ENCODE results near the gene FGF11. TPM values are rescaled to one million over a fixed set of nuclear protein-coding genes. Genes with fewer than 3 reads are reported as not detected.
A peak's percentile ranks its signal among the peaks of the same experiment; 100 is the strongest.

FGF11 gene
- total and polyA plus RNA-seq, 2 experiments from 2014 or later: 50.4 to 51.9 TPM

- no peak for TF ChIP-seq CTCF (IDR thresholded peaks at IDR 0.05; ENCODE audit: low read depth, low read length)
- peak overlapping the region; percentile 47 for H3K27ac ChIP-seq
- peak in 1 of 2 donors; percentile 41 for DNase-seq (ENCODE audit: low read depth in 1 of 2, low spot score in 1 of 2)
Measured at GRCh38 chr17:7443499-7444485, 4.5 kb downstream of the FGF11 start.

DNA sequence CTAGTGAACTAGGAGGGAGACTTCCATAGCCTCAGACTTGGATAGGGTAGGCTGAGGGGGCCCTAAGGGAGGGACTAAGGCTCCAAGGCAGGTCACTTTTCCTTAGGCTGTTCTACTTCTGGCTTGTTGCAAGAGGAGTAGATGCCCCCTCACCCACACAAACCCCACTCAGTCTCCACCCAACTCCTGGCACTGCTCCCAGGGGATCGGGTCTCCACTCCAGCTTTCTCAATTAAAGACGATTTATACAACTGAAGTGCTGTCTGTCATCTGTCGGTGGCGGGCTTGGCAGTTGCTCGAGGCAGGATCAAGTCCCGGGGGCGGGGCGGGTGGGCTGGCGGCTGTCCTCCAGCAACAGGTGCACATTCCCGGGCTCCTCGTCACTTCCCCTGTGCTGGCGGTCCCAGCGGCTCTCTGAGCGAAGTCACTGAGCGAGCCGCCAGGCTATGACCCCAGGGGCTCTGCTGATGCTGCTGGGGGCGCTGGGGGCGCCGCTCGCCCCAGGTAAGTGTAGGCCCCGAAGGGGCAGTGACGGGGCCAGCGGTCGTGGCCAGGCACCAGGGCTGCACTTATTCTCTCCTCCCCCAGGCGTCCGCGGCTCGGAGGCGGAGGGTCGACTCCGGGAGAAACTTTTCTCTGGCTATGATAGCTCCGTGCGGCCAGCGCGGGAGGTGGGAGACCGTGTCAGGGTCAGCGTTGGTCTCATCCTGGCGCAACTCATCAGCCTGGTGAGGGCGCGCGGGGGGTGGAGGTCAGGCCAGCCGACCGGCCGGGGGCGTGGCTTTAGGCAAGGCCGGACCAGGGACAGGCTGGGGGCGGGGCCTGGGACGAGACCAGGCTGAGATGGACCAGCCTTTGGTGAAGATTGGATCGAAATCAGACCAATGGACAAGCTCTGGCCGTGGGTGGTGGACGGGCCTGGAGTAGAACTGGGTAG is 5.6 kb downstream of the FGF11 start, which contains the start of gene CHRNB1:
CHRNB1 (plus strand) TSS at position 380 of the 937 bp plus-strand sequence; CDS start at position 447, 67 bp downstream.
- peak; percentile 46 to 93 for DNase-seq (ENCODE audit: low read depth in 1 of 2, low spot score in 1 of 2)
- no peak for TF ChIP-seq CTCF (IDR thresholded peaks at IDR 0.05; ENCODE audit: low read depth, low read length)
- Histone ChIP-seq H3K9me3 (ENCODE audit: low read depth) (no peaks in the 10 kb centered on the region), H3K36me3 (no peaks in the 10 kb centered on the region), H3K4me1 (ENCODE audit: low read depth) (peaks cover 13% of the 10 kb centered on the region), H3K27ac (peak within 1 kb of the TSS; percentile 47), H3K27me3 (no peaks in the 10 kb centered on the region), H3K4me3 (peak within 1 kb of the TSS; percentile 28)

More at GRCh38 chr17:7443499-7444485, 4.5 kb downstream of the FGF11 start:
- Histone ChIP-seq H3K9me3 (ENCODE audit: low read depth) (no peaks in the 10 kb centered on the region), H3K4me1 (ENCODE audit: low read depth) (peaks cover 16% of the 10 kb centered on the region), H3K4me3 (no peak overlapping the region), H3K36me3 (no peaks in the 10 kb centered on the region), H3K27me3 (no peaks in the 10 kb centered on the region)

- Histone ChIP-seq H3K4me1 (ENCODE audit: low read depth) (peaks cover 13% of the 10 kb centered on the region), H3K27ac (peak overlapping the region; percentile 47), H3K36me3 (no peaks in the 10 kb centered on the region), H3K27me3 (no peaks in the 10 kb centered on the region), H3K4me3 (peak overlapping the region; percentile 28), H3K9me3 (ENCODE audit: low read depth) (no peaks in the 10 kb centered on the region)
- peak in 1 of 2 donors; percentile 85 for DNase-seq (ENCODE audit: low read depth in 1 of 2, low spot score in 1 of 2)
- TF ChIP-seq CTCF (IDR thresholded peaks at IDR 0.05; ENCODE audit: low read depth, low read length): no peak
Measured at GRCh38 chr17:7445619-7445968, 6.3 kb downstream of the FGF11 start.

- Histone ChIP-seq H3K9me3 (ENCODE audit: low read depth) (no peaks in the 10 kb centered on the region), H3K27me3 (no peaks in the 10 kb centered on the region), H3K4me3 (no peak overlapping the region), H3K27ac (no peak overlapping the region), H3K4me1 (ENCODE audit: low read depth) (peaks cover 6% of the 10 kb centered on the region), H3K36me3 (no peaks in the 10 kb centered on the region)
- TF ChIP-seq CTCF (IDR thresholded peaks at IDR 0.05; ENCODE audit: low read depth, low read length): no peak
- no peak for DNase-seq (ENCODE audit: low read depth in 1 of 2, low spot score in 1 of 2)
Measured at GRCh38 chr17:7448461-7448860, 9.1 kb downstream of the FGF11 start.

- Histone ChIP-seq H3K4me3 (no peak overlapping the region), H3K27ac (no peak overlapping the region), H3K4me1 (ENCODE audit: low read depth) (no peaks in the 10 kb centered on the region), H3K27me3 (no peaks in the 10 kb centered on the region), H3K9me3 (ENCODE audit: low read depth) (no peaks in the 10 kb centered on the region), H3K36me3 (no peaks in the 10 kb centered on the region)
- TF ChIP-seq CTCF (IDR thresholded peaks at IDR 0.05; ENCODE audit: low read depth, low read length): no peak
- DNase-seq (ENCODE audit: low read depth in 1 of 2, low spot score in 1 of 2): no peak
Measured at GRCh38 chr17:7459961-7460545, 20.7 kb downstream of the FGF11 start.
